ENCODE measurements around the gene IGSF3.

IGSF3 gene

DNA sequence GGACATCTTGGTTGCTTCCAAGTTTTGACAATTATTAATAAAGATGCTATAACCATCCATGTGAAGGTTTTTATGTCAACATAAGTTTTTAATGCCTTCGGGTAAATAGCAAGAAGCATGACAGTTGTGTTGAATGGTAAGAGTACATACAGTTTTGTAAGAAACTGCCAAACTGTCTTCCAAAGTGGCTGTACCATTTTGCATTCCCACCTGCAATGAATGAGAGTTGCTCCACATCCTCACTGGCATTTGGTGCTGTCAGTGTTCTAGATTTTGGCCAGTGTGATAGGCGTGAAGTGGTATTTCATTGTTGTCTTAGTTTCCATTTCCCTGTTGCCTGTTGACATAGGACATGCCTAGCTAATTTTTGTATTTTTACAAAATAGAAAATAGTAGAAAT is 142.1 kb downstream of the IGSF3 start:
- DNase-seq (ENCODE audit: low read depth in 2 of 2) = no peak
